ENCODE data around the gene CLMP. TPM values are rescaled to one million over a fixed set of nuclear protein-coding genes. Genes with fewer than 3 reads are reported as not detected.

The CLMP gene
- total and polyA plus RNA-seq, 2 donors = 0.80 to 1.1 TPM

DNA sequence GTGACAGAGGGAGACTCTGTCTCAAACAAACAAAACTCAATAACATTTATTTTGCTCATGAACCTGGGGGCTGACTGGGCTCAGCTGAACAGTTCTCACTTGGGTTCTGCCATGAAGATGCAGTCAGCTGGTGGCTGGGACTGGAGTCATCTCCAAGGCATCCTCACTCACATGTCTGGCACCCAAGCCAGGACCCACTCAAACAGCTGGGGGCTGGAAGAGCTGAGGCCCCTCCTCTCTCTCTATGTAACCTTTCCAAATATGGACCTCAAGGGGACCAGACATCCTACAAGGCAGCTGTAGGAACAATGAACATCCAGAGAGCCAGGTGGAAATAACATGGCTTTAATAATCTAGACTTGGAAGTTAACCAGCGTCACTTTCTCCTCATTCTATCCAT, 149.9 kb downstream of the CLMP start:
- H3K27ac ChIP-seq (ENCODE audit: low read depth in 1 of 2, low read length in 1 of 2) = no peak overlapping the region
- no peaks in the 10 kb centered on the region for H3K4me1 ChIP-seq (ENCODE audit: control insufficient read depth in 2 of 2, insufficient read depth in 2 of 2, low read length in 2 of 2)
- H3K9me3 ChIP-seq (ENCODE audit: control insufficient read depth in 2 of 2, insufficient read depth in 1 of 2, low read length in 1 of 2) = no peaks in the 10 kb centered on the region
- H3K36me3 ChIP-seq (ENCODE audit: control insufficient read depth in 2 of 2, insufficient read depth in 2 of 2, low read length in 1 of 2) = no peaks in the 10 kb centered on the region
- DNase-seq (ENCODE audit: low read depth in 6 of 9, low spot score in 9 of 9) = no peak
- H3K4me3 ChIP-seq (ENCODE audit: low read length in 2 of 2) = no peak overlapping the region
- H3K27me3 ChIP-seq (ENCODE audit: control insufficient read depth in 2 of 2, insufficient read depth in 1 of 2, low read length in 1 of 2) = no peaks in the 10 kb centered on the region
- 98% methylated on average over 1 of the region's 1 CpG for WGBS

DNA sequence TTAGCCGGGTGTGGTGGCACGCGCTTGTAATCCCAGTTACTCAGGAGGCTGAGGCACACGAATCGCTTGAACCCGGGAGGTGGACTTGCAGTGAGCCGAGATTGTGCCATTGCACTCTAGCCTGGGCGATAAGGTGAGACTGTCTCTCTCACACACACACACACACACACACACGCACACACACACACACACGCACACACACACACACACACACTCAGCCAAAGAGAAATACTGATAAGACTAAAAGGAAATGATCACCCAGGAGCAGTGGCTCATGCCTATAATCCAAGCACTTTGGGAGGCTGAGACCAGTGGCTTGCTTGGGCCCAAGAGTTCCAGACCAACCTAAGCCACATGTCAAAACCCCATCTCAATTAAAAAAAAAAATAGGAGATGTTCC, 153.9 kb downstream of the CLMP start:
- 97% methylated on average over 10 of the region's 10 CpGs for WGBS
- H3K9me3 ChIP-seq (ENCODE audit: control insufficient read depth in 2 of 2, insufficient read depth in 1 of 2, low read length in 1 of 2) = no peaks in the 10 kb centered on the region
- no peak overlapping the region for H3K27ac ChIP-seq (ENCODE audit: low read depth in 1 of 2, low read length in 1 of 2)
- DNase-seq (ENCODE audit: low read depth in 6 of 9, low spot score in 9 of 9) = no peak
- no peaks in the 10 kb centered on the region for H3K27me3 ChIP-seq (ENCODE audit: control insufficient read depth in 2 of 2, insufficient read depth in 1 of 2, low read length in 1 of 2)
- H3K4me3 ChIP-seq (ENCODE audit: low read length in 2 of 2) = no peak overlapping the region
- H3K4me1 ChIP-seq (ENCODE audit: control insufficient read depth in 2 of 2, insufficient read depth in 2 of 2, low read length in 2 of 2) = no peaks in the 10 kb centered on the region
- no peaks in the 10 kb centered on the region for H3K36me3 ChIP-seq (ENCODE audit: control insufficient read depth in 2 of 2, insufficient read depth in 2 of 2, low read length in 1 of 2)

DNA sequence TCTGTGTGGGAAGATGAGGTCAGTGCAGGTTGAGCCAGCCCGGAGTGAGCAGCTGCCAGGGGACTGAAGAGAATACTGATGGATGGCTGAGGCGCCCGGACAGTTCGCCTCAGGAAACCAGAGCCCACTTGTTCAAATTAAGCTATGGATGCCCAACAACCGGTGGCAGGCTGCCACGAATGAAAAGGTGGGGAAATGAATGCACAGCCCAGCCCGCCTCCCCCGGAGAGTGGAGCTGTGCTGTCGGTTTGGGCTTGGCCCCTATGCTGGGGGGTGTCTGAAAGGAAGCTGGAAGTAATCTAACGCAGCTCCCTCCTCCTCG, 155.0 kb downstream of the CLMP start:
- Histone ChIP-seq H3K4me1 (ENCODE audit: control insufficient read depth in 2 of 2, insufficient read depth in 2 of 2, low read length in 2 of 2) (no peaks in the 10 kb centered on the region), H3K27me3 (ENCODE audit: control insufficient read depth in 2 of 2, insufficient read depth in 1 of 2, low read length in 1 of 2) (no peaks in the 10 kb centered on the region), H3K4me3 (ENCODE audit: low read length in 2 of 2) (no peak overlapping the region), H3K27ac (ENCODE audit: low read depth in 1 of 2, low read length in 1 of 2) (no peak overlapping the region), H3K9me3 (ENCODE audit: control insufficient read depth in 2 of 2, insufficient read depth in 1 of 2, low read length in 1 of 2) (no peaks in the 10 kb centered on the region), H3K36me3 (ENCODE audit: control insufficient read depth in 2 of 2, insufficient read depth in 2 of 2, low read length in 1 of 2) (no peaks in the 10 kb centered on the region)
- 82% methylated on average over 11 of the region's 11 CpGs for WGBS
- no peak for DNase-seq (ENCODE audit: low read depth in 6 of 9, low spot score in 9 of 9)

DNA sequence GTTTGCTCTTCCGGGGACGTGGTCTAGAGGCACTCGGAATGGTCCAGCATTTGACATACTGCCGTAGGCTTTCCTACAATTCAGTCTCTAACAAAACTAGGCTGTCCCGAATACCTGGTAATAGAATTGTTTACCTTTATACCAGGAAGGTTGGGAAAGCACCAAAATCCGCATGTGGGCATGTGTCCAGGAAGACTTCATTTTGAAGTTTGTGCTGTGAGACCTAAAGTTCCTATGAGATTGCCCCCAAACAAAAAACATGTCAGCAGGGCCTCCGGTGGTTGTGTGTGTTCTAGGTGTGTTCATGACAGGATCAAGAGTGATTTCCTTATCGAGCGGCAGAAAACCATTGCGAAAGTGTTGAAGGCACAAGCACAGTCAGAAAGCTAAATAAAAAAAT, 159.2 kb downstream of the CLMP start:
- WGBS = 97% methylated on average over 10 of the region's 10 CpGs
- Histone ChIP-seq H3K27ac (ENCODE audit: low read depth in 1 of 2, low read length in 1 of 2) (no peak overlapping the region), H3K27me3 (ENCODE audit: control insufficient read depth in 2 of 2, insufficient read depth in 1 of 2, low read length in 1 of 2) (no peaks in the 10 kb centered on the region), H3K9me3 (ENCODE audit: control insufficient read depth in 2 of 2, insufficient read depth in 1 of 2, low read length in 1 of 2) (no peaks in the 10 kb centered on the region), H3K36me3 (ENCODE audit: control insufficient read depth in 2 of 2, insufficient read depth in 2 of 2, low read length in 1 of 2) (no peaks in the 10 kb centered on the region), H3K4me1 (ENCODE audit: control insufficient read depth in 2 of 2, insufficient read depth in 2 of 2, low read length in 2 of 2) (no peaks in the 10 kb centered on the region), H3K4me3 (ENCODE audit: low read length in 2 of 2) (no peak overlapping the region)
- DNase-seq (ENCODE audit: low read depth in 6 of 9, low spot score in 9 of 9) = no peak

DNA sequence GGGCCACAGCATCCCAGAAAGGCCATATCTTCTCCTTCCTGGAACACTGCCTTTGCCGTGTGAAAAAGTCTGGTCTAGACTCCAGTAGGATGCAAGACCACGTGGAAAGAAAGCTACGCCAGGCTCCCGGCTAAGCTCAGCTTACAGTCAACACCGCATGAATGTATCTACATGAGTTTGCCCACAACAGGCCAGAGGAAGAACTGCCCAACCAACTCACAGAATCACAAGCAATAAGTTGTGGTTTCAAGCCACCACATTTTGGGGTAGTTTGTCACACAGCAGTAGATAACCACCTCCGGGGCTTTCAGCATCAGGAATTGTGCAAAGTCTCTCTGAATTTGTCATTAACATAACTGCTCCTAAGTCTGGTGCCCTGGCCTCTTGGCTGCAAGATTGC, 160.5 kb downstream of the CLMP start:
- no peak overlapping the region for H3K27ac ChIP-seq (ENCODE audit: low read depth in 1 of 2, low read length in 1 of 2)
- no peak overlapping the region for H3K4me3 ChIP-seq (ENCODE audit: low read length in 2 of 2)
- no peaks in the 10 kb centered on the region for H3K36me3 ChIP-seq (ENCODE audit: control insufficient read depth in 2 of 2, insufficient read depth in 2 of 2, low read length in 1 of 2)
- no peaks in the 10 kb centered on the region for H3K4me1 ChIP-seq (ENCODE audit: control insufficient read depth in 2 of 2, insufficient read depth in 2 of 2, low read length in 2 of 2)
- DNase-seq (ENCODE audit: low read depth in 6 of 9, low spot score in 9 of 9) = no peak
- H3K27me3 ChIP-seq (ENCODE audit: control insufficient read depth in 2 of 2, insufficient read depth in 1 of 2, low read length in 1 of 2) = no peaks in the 10 kb centered on the region
- H3K9me3 ChIP-seq (ENCODE audit: control insufficient read depth in 2 of 2, insufficient read depth in 1 of 2, low read length in 1 of 2) = no peaks in the 10 kb centered on the region
- 83% methylated on average over 6 of the region's 6 CpGs for WGBS

DNA sequence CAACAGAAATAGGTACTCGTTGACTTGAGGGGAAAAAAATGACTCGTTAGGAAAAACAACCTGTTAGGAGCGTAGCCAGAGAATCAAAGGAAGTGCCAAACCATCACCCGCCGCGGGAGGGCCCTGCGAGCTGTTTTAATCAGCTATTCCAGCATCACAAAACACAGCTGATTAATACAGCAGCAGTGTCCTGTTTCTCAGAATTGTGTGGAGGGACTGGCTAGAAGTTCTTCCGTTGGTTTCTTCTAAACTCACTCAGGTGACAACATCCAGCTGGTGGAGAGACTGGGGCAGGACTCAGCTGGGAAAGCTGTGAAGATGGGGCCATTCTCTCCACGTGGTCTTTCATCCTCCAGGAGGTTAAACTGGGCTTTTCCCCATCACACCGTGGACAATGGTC, 161.2 kb downstream of the CLMP start:
- Histone ChIP-seq H3K4me1 (ENCODE audit: control insufficient read depth in 2 of 2, insufficient read depth in 2 of 2, low read length in 2 of 2) (no peaks in the 10 kb centered on the region), H3K4me3 (ENCODE audit: low read length in 2 of 2) (no peak overlapping the region), H3K9me3 (ENCODE audit: control insufficient read depth in 2 of 2, insufficient read depth in 1 of 2, low read length in 1 of 2) (no peaks in the 10 kb centered on the region), H3K36me3 (ENCODE audit: control insufficient read depth in 2 of 2, insufficient read depth in 2 of 2, low read length in 1 of 2) (no peaks in the 10 kb centered on the region), H3K27ac (ENCODE audit: low read depth in 1 of 2, low read length in 1 of 2) (no peak overlapping the region), H3K27me3 (ENCODE audit: control insufficient read depth in 2 of 2, insufficient read depth in 1 of 2, low read length in 1 of 2) (no peaks in the 10 kb centered on the region)
- WGBS = 64% methylated on average over 10 of the region's 10 CpGs
- no peak for DNase-seq (ENCODE audit: low read depth in 6 of 9, low spot score in 9 of 9)

DNA sequence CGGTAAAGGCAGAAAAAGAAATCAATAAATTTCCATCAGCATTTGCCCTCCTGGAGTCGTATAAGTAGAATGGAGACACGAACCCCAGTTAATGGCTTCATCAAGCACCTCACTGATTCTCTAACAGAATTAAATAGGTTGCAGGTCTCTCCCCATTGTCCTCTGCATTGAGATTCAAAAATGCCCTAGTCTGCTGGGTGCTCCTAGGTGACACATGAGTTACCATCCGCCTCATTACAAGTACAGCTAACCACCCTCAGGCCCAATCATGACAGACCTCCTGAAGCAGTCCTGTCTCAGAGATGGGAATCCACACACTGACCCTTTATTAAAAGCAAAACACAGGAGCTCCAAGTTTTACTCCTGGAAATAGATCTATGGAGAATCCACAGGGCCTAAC, 164.5 kb downstream of the CLMP start:
- no peaks in the 10 kb centered on the region for H3K27me3 ChIP-seq (ENCODE audit: control insufficient read depth in 2 of 2, insufficient read depth in 1 of 2, low read length in 1 of 2)
- DNase-seq (ENCODE audit: low read depth in 6 of 9, low spot score in 9 of 9) = no peak
- H3K4me1 ChIP-seq (ENCODE audit: control insufficient read depth in 2 of 2, insufficient read depth in 2 of 2, low read length in 2 of 2) = no peaks in the 10 kb centered on the region
- H3K4me3 ChIP-seq (ENCODE audit: low read length in 2 of 2) = no peak overlapping the region
- WGBS = 95% methylated on average over 4 of the region's 4 CpGs
- no peak overlapping the region for H3K27ac ChIP-seq (ENCODE audit: low read depth in 1 of 2, low read length in 1 of 2)
- no peaks in the 10 kb centered on the region for H3K36me3 ChIP-seq (ENCODE audit: control insufficient read depth in 2 of 2, insufficient read depth in 2 of 2, low read length in 1 of 2)
- H3K9me3 ChIP-seq (ENCODE audit: control insufficient read depth in 2 of 2, insufficient read depth in 1 of 2, low read length in 1 of 2) = no peaks in the 10 kb centered on the region

DNA sequence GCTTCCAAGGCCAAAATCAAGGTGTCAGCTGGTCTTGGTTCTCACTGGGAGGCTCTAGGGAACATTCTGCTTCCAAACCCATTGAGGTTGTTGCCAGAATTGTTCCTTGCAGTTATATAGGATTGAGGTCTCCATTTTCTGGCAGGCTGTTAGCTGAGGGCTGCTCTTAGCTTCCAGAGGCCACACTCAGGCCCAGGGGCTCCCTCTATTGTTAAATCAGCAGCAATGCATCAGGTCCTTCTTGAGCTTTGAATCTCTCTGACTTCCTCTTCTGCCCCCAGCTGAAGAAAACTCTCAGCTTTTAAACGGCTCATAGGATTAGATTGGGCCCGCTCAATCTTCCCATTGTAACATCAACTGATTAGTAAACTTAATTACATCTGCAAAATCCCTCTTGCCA, 174.1 kb downstream of the CLMP start:
- Histone ChIP-seq H3K4me3 (ENCODE audit: low read length in 2 of 2) (no peak overlapping the region), H3K27me3 (ENCODE audit: control insufficient read depth in 2 of 2, insufficient read depth in 1 of 2, low read length in 1 of 2) (peaks cover 0 to 5% of the 10 kb centered on the region in 2 donors), H3K27ac (ENCODE audit: low read depth in 1 of 2, low read length in 1 of 2) (no peak overlapping the region), H3K4me1 (ENCODE audit: control insufficient read depth in 2 of 2, insufficient read depth in 2 of 2, low read length in 2 of 2) (no peaks in the 10 kb centered on the region), H3K36me3 (ENCODE audit: control insufficient read depth in 2 of 2, insufficient read depth in 2 of 2, low read length in 1 of 2) (no peaks in the 10 kb centered on the region), H3K9me3 (ENCODE audit: control insufficient read depth in 2 of 2, insufficient read depth in 1 of 2, low read length in 1 of 2) (no peaks in the 10 kb centered on the region)
- WGBS = 32% methylated on average over 2 of the region's 2 CpGs
- DNase-seq (ENCODE audit: low read depth in 6 of 9, low spot score in 9 of 9) = peak in 7 of 9 donors; percentile 10 to 63 (median 21)
